SW 1271 (cell line): ENCODE measurements around the gene RHOB.

ENCODE experiments used
- DNase-seq, 2 experiments: peaks; one replicate each; lab custom pipeline; 2025; lab: John Stamatoyannopoulos, UW

The RHOB gene

DNA sequence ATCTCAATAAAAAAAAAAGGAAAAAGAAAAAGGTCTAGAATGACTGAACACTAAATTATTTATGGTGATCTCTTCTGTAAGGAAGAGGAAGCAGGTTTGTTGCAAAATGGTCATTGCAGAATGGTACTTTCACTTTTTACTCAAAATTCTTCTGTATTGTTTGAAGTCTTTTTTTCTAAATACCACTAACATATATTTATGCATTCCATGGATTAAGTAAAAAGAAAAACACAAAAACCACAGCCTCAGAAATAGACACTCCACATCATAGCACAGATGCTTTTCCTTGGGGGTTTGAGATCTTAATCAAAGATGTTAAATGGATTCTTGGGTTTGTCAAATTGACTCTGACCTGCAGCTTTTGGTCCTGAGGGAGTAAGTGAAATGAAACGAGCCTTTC lies 47.4 kb downstream of the RHOB start:
- DNase-seq, result no peak

DNA sequence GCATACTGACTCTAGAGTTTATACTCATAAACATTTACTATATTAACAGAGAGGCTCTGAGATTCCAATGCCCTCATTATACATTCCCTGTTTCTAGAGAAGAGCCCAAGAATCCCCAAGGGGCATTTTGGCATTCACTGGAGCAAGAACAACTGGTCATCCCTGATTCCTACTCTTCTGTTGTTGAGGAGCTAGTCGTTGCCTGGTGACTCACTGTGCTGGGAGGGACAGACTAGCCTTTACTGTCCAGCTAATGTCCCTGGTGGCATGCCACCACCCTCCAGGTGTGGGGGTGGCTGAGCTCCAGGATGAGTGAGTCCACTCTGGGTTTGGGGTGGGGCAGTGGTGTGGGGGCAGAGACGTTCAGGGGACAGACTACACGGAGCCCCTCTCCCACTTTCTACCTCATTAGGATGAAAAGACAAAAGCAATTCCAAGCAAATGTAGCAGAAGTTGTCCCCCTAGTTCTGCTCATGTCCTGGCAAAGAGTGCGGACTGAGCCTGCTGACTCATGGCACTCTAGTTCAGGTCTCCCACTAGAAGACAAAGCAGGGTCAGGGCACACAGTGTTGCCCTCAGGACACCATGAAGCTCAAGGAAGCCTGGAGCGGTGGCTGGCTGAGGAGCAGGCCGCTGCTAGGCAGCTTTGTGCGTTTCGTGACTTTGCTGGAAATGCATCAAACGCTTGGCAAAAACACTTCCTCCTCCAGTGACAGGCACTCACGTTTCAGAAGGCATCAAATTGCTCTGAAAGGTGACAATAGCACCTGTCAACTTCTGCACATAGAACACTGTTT lies 49.4 kb downstream of the RHOB start:
- peak in 1 of 2 experiments; percentile 21 for DNase-seq

DNA sequence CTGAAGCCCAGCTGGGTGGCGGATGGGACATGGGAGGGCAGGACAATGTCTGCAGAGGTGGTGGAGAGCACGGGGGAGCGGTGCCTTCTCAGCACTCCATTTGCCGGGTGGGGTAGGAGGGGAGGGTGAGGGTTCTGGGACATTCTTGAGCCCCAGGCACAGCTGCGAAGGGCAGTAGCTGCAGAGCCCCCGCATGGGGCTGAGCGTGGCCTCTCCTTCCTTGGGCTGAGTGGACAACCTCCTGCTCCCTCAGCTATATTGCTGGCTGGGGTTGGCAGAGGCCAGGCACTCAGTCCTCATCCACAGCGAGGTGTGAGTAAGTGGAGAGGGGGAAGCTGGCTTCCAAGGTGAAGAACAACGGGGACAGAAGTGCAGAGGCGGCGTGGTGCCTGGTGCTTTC lies 50.1 kb downstream of the RHOB start:
- no peak for DNase-seq
